ENCODE measurements around the gene TTC19. TPM values are rescaled to one million over a fixed set of nuclear protein-coding genes. Genes with fewer than 3 reads are reported as not detected.
A peak's percentile ranks its signal among the peaks of the same experiment; 100 is the strongest.

TTC19 gene, protein sequence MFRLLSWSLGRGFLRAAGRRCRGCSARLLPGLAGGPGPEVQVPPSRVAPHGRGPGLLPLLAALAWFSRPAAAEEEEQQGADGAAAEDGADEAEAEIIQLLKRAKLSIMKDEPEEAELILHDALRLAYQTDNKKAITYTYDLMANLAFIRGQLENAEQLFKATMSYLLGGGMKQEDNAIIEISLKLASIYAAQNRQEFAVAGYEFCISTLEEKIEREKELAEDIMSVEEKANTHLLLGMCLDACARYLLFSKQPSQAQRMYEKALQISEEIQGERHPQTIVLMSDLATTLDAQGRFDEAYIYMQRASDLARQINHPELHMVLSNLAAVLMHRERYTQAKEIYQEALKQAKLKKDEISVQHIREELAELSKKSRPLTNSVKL
- total RNA-seq (2014; rRNA removed; shearing (Covaris generic)), result 17.7 and 19.8 TPM in 2 replicates

- DNase-seq (ENCODE audit: low read depth), result peak; percentile 91
Measured at GRCh38 chr17:15999141-15999973, at the start of gene TTC19, which contains the start of gene ZSWIM7. TSS of gene TTC19 (plus strand) at chr17:15999824. CDS start at chr17:15999849, 25 bp downstream. TSS of gene ZSWIM7 (minus strand) at chr17:15999704. CDS start at chr17:15999594, 110 bp downstream.

DNA sequence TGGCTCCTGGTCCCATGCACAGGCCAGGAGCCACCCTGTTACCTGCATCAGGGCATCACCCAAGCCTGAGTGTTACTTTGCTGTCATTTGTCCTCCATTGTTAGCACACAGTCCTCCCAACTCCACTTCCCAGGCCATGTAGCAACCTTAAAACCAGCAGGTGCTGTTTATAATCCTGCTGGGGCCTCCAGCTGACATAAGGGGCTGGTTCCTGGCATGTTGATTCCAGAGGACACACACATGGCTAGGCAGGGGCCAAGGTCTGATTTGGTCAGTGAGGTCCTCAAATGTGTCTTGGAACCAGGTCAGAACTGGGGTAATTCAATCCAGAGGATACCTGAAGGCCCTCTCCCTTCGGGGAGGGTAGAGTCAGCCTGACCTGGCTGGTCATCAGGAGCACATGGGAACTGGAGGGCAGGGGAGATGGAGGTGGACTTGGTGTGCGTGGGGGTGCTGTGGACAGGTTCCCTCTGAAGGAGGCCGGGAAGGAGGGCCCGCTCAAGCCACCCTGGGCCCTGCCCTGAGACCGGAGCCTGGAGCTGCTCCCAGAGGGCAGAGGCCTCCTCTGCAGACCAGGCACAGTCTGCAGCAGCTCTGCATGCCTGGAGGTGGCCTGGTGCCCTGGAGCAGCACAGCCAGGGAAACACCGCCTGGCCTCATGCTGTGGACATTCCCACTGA is 48.1 kb upstream of the TTC19 start:
- no peak for DNase-seq (ENCODE audit: low read depth)

DNA sequence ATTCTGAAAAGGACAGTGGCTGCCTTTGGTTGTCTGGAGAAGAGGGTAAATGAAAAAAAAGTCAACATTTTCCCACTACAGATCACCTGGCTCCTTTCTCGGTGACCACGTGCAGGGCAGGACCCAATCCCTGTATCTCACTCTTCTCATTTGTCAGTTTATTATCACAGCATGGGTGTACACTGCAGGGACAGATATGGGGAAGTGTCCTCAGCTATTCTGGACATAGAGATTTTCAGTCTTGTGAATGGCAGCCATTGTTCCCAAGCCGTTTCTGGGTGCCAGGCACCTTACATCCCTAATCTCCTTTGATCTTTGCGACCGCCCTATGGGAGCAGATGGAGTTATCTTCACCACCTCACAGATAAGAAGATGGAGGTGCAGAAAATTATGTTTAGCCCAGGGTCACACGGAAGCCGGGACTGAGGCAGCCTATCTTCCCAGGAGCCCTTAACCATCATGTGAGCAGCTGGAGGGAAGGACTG is 47.5 kb upstream of the TTC19 start:
- no peak for DNase-seq (ENCODE audit: low read depth)

- DNase-seq (ENCODE audit: low read depth), result no peak
Measured at GRCh38 chr17:15952916-15953790, 46.5 kb upstream of the TTC19 start.

DNA sequence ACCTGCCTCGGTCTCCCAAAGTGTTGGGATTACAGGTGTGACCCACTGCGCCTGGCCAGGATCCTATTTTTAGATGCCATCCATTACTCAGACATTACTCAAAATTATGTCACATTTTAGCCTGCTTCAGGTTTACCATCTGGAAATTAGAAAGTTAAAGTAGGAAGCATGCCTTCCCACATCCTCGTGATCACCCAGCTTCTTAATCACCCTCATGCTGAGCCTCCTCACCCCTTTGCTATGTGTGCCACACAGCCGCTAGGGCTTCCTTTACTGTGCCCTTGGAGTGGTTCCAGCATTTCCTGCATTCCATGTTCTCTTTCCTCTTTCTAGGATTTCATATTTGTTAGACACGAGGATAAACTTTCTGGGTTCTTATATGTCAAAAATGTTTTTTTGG is 45.4 kb upstream of the TTC19 start:
- DNase-seq (ENCODE audit: low read depth), result peak; percentile 89

GRCh38 chr17:15955793-15956541 is 43.7 kb upstream of the TTC19 start:
- peak; percentile 59 for DNase-seq (ENCODE audit: low read depth)

DNA sequence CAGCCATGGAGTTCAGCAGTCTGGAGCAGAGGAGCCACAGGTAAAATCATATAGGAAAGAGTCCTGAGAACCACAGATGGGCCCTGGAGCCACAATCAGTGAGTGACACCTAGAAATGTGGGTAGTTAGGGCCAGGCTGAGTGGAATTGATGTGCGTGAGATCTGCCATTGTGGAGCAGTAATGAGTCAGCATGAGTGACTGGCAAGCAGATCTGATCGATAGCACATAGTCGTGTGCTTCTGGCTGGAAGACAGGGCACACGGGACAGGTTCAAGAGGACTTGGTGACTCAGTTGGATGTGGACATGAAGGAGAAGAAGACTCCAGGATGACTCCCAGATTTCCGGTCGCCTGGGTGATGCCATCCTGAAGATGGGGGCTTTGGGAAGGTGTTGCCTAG is 42.4 kb upstream of the TTC19 start:
- peak; percentile 55 for DNase-seq (ENCODE audit: low read depth)

DNA sequence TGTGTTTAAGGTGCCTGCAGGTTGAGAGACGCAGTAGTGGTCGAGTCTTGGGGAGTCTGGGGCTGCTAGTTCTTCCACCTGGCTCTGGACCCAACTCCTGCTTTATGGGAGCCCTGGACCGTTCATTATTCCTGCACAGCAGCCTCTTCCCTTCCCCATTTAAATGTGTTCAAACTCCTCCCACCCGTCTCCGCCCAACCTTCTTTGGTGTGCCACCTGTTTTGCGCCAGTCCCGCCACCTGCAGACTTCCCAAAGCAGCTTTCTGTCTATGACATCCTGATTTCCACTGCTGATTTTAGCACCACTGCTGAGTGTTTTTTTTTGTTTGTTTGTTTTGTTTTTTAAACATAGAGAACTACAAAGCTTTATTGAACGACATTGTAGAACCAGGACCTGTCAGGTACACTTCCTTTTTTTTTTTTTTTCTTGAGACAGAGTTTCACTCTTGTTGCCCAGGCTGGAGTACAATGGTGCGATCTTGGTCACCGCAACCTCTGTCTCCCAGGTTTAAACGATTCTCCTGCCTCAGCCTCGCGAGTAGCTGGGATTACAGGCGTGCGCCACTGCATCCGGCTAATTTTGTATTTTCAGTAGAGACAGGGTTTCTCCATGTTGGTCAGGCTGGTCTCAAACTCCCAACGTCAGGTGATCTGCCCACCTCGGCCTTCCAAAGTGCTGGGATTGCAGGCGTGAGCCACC is 41.9 kb upstream of the TTC19 start:
- no peak for DNase-seq (ENCODE audit: low read depth)

DNA sequence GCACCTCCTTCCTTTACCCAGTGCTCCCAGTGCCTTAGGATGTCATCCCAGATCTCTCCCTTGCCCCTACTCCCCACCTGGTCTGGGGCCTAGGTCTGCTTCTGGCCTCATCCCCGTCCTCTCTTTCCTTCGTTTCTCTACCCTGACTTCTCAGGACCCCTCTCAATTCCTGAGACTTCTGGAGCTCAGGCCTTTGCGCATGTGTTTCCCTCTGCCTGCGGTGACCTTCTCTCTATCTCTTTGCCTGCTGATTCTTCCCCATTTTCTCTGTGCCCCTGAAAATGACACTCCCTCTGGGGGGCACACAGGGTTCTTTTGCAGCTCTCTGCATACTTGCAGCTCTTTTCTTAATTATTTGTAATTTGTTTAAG is 41.2 kb upstream of the TTC19 start:
- DNase-seq (ENCODE audit: low read depth), result no peak

- peak; percentile 91 for DNase-seq (ENCODE audit: low read depth)
Measured at GRCh38 chr17:15963670-15964110, 35.9 kb upstream of the TTC19 start.

DNA sequence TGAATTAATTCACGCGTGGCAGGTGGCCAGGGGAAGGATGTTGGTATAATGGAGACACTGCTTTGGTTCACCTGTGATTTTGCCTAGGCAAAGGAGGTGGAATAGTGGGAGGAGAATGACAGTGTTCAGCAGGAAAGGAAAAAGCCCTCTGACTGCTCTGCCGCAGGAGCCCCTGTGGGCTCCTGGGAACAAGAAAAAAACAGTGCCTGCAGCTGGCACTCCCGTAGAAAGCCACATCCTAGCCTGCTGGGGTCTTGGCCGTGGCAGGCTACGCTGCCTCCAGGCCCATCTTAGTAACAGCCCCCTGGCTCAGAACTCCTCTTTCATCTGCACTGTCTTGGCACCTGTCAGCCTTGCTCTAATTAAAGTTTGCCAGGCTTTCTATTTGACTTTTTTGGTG is 34.1 kb upstream of the TTC19 start:
- no peak for DNase-seq (ENCODE audit: low read depth)

DNA sequence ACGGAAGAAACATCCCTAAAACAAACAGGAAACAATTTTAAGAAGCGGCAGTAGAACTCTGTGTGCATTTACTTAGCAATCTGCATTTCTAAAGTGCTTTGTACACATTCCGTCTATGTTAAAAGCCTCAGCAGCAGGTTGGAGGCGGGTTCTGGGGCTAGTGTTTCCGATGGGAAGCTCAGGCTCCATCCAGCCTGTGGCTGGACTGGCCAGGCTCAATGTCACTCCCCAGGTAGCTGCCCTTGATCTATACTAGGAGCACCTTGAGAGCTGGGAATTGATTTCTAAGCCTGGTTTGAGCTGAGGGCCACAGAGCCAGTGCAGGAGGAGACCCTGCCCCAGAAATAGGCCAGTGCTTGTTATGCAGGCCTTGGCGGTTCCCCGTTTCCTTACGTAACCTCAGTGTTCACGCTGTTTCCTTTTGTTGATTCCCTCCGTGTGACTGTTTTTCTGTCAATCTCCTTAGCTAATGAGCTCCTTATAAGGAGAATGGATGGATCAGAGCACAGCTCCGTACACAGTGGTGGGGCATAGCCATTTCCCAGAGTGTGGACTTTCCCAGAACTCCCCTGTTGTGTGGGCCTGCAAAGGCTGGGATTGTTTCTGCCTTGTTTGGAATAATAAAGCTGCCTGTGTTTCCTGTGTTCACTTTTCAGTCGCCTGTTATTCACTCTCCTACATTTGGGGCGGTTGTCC is 33.3 kb upstream of the TTC19 start:
- DNase-seq (ENCODE audit: low read depth), result no peak

DNA sequence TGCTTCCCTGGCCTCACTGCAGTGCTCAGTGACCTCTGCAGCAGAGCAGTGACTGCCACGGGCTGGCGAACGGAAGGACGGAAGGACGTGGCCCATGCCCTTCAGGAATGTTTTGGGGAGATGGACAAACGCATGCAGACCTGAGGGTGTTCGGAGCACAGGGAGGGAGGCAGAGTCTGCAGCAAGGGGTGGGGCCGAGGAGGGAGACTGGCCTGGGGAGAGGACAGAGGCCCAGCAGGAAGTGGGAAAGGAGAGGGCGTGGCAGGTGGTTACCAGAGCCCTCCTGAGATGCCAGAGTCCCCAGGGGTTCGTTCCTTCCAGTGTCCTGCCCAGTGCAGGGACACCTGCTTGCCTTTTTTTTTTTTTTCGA is 32.8 kb upstream of the TTC19 start:
- no peak for DNase-seq (ENCODE audit: low read depth)

DNA sequence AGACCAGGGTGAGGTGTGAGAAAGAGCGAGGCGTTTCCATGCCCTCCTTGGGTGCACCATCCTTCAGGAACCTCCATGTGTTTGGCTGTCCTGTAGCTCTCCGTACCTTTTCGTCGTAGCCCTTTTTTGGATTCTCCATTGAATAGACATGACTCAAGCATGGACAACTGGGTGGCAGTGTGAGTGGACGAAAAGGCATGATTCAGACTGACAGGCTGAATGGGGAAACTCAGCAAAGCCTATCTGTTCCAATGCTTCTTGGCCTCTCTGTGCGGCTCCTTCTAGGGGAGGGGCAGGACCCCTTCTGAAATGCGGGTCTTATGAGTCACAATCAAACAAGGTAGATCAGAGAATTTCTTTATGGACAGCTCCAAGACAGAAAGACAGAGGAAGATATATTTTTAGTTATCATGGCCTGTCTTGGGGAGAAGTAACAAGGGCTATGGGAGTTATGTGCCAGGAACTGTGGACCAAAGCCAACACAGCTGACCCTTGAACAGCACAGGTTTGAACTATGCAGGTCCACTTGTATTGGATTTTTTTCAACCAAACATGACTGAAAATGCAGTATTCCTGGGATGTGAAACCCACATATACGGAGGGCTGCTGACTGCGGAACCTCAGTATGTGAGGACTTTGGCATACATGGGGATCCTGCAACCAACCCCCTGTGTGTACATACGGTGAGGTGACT is 31.8 kb upstream of the TTC19 start:
- DNase-seq (ENCODE audit: low read depth), result no peak

GRCh38 chr17:15969463-15969862 is 30.2 kb upstream of the TTC19 start:
- no peak for DNase-seq (ENCODE audit: low read depth)

DNA sequence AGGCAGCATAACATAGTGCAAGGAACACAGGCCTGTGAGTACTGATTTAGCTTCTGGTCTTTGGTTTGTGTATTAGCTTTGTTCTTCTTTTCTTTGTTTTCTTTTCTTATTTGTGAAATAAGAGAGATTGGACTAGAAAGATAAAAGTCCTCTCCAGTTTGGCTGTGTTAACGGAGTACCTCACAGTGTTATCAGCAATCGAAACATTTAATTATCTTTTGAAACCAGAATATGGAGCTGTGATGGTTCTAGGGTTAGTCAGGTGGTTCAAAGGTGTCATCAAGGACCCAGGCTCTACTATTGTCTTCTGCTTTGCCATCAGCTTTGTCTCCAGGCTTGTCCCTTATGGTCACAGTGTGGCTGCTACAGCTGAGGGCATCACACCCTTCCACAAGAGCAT is 29.1 kb upstream of the TTC19 start:
- no peak for DNase-seq (ENCODE audit: low read depth)

- no peak for DNase-seq (ENCODE audit: low read depth)
Measured at GRCh38 chr17:15971098-15971678, 28.4 kb upstream of the TTC19 start.

DNA sequence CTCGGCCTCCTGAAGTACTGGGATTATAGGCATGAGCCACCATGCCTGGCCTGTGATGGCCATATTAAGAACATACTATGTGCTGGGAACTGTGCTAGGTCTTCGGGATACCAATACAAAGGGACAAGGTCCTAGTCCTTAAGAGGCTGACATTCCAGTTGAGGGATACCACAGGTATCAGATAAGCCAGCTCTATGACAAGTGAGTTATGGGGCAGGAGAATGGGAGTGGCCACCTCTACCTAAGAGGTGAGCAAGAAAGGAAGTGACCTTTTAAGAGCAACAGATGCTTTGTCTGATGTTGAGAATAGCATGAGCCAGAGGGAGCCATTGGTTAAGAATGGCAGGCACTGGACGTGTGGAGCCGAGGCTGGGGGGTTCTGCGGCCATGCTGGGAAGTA is 27.7 kb upstream of the TTC19 start:
- DNase-seq (ENCODE audit: low read depth), result no peak

All from RPMI7951 (cell line).